Measurements from ENCODE around the gene TNP1.

TNP1 gene

GRCh38 chr2:216870508-216871332 is 10.9 kb upstream of the TNP1 start:
- Mint-ChIP-seq H3K4me1 (no peaks in the 10 kb centered on the region), H3K4me3 (no peak overlapping the region), H3K27me3 (ENCODE audit: low read depth) (peaks cover 3% of the 10 kb centered on the region), H3K27ac (no peak overlapping the region), H3K36me3 (ENCODE audit: low read depth) (no peaks in the 10 kb centered on the region), H3K9me3 (peaks cover 11% of the 10 kb centered on the region)
- no peak for TF ChIP-seq CTCF (IDR thresholded peaks at IDR 0.05; ENCODE audit: unreplicated experiment in 3 of 3)

- Mint-ChIP-seq H3K4me1 (peaks cover 20% of the 10 kb centered on the region), H3K4me3 (no peak overlapping the region), H3K27me3 (ENCODE audit: low read depth) (peaks cover 3% of the 10 kb centered on the region), H3K36me3 (ENCODE audit: low read depth) (no peaks in the 10 kb centered on the region), H3K27ac (no peak overlapping the region), H3K9me3 (peaks cover 11% of the 10 kb centered on the region)
- no peak for TF ChIP-seq CTCF (IDR thresholded peaks at IDR 0.05; ENCODE audit: unreplicated experiment in 3 of 3)
Measured at GRCh38 chr2:216866515-216867095, 6.7 kb upstream of the TNP1 start.

GRCh38 chr2:216865658-216866057 is 5.8 kb upstream of the TNP1 start:
- H3K9me3 Mint-ChIP-seq: peaks cover 11% of the 10 kb centered on the region
- H3K36me3 Mint-ChIP-seq (ENCODE audit: low read depth): no peaks in the 10 kb centered on the region
- peaks cover 25% of the 10 kb centered on the region for H3K4me1 Mint-ChIP-seq
- H3K27ac Mint-ChIP-seq: no peak overlapping the region
- peaks cover 7% of the 10 kb centered on the region for H3K27me3 Mint-ChIP-seq (ENCODE audit: low read depth)
- no peak for TF ChIP-seq CTCF (IDR thresholded peaks at IDR 0.05; ENCODE audit: unreplicated experiment in 3 of 3)
- no peak overlapping the region for H3K4me3 Mint-ChIP-seq

GRCh38 chr2:216863946-216864345 is 4.1 kb upstream of the TNP1 start:
- Mint-ChIP-seq H3K27me3 (ENCODE audit: low read depth) (peaks cover 13% of the 10 kb centered on the region), H3K9me3 (peaks cover 11% of the 10 kb centered on the region), H3K4me3 (no peak overlapping the region), H3K36me3 (ENCODE audit: low read depth) (no peaks in the 10 kb centered on the region), H3K27ac (peak overlapping the region in 2 of 3 experiments; percentile 20 to 65), H3K4me1 (peaks cover 38% of the 10 kb centered on the region)
- TF ChIP-seq CTCF (IDR thresholded peaks at IDR 0.05; ENCODE audit: unreplicated experiment in 3 of 3): no peak

GRCh38 chr2:216862628-216863398 is 2.9 kb upstream of the TNP1 start:
- H3K36me3 Mint-ChIP-seq (ENCODE audit: low read depth): no peaks in the 10 kb centered on the region
- peaks cover 48% of the 10 kb centered on the region for H3K4me1 Mint-ChIP-seq
- peaks cover 11% of the 10 kb centered on the region for H3K9me3 Mint-ChIP-seq
- H3K27ac Mint-ChIP-seq: peak overlapping the region in 2 of 3 experiments; percentile 20 to 65
- no peak for TF ChIP-seq CTCF (IDR thresholded peaks at IDR 0.05; ENCODE audit: unreplicated experiment in 3 of 3)
- peaks cover 13% of the 10 kb centered on the region for H3K27me3 Mint-ChIP-seq (ENCODE audit: low read depth)
- H3K4me3 Mint-ChIP-seq: no peak overlapping the region
